ENCODE data around the gene CRYBG2. TPM values are rescaled to one million over a fixed set of nuclear protein-coding genes. Genes with fewer than 3 reads are reported as not detected.

The CRYBG2 gene
- total and polyA plus RNA-seq, 2 of the 13 experiments (the other 11 are each of a cell fraction or from before 2014, with no cell fraction given) = 1.3 to 2.9 TPM

DNA sequence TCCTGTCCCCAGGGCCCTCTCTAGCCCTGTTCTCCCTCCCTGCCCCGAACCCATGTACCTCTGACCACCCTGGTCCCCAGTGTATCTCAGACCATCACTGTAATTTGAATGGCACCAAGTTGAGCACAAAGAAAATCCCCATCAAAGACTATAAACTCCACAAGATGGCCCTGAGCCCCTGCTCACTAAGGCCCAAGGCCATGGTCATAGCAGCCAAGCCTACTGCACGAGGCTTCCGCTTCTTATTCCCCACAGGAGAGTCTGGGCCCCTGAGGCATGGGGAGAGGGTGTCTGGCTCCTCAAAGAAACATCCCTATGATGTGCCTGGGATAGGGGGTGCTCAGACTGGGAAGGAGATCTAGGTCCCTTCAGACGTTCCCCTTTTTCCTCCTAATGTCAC is 14.1 kb upstream of the CRYBG2 start:
- BruUV-seq (replicated peaks) = no TSS peak
- ChIA-PET CTCF (ENCODE audit: low intra/inter-chr PET ratio, low total read pairs) (no interaction called here), POLR2A (no interaction called here)
- DNase-seq (ENCODE audit: low spot score) = no peak
- no peak for FAIRE-seq
- WGBS (ENCODE audit: low lambda C conversion rate) = 4% methylated on average over 4 of the region's 4 CpGs
- Histone ChIP-seq H3K4me1 (ENCODE audit: insufficient read depth, low read length) (peaks cover 25% of the 10 kb centered on the region), H3K79me2 (ENCODE audit: insufficient read depth, low read length) (no peaks in the 10 kb centered on the region), H3K36me3 (replicated peaks in 1 of 2; ENCODE audit: control insufficient read depth in 1 of 2, insufficient read depth in 2 of 2, low read length in 2 of 2) (no peaks in the 10 kb centered on the region; a peak in 1 of 5 replicates), H4K20me1 (ENCODE audit: insufficient read depth, low read length) (no peaks in the 10 kb centered on the region), H3K27me3 (ENCODE audit: control insufficient read depth in 1 of 2, insufficient read depth in 2 of 2, low read length in 2 of 2) (peaks cover 3 to 7% of the 10 kb centered on the region in 2 experiments; a peak in 2 of 5 replicates), H3K27ac (ENCODE audit: extremely low read length, insufficient read depth, low read length) (no peak overlapping the region), H3K9ac (ENCODE audit: insufficient read depth, low read depth, low read length) (no peak overlapping the region), H3K9me3 (ENCODE audit: low read length) (no peaks in the 10 kb centered on the region), H3K4me2 (ENCODE audit: low read depth, low read length) (no peak overlapping the region), H2AFZ (ENCODE audit: low read length) (no peak overlapping the region), H3K4me3 (replicated peaks in 1 of 3; ENCODE audit: insufficient read depth in 1 of 3, low read depth in 2 of 3, low read length in 3 of 3) (no peak overlapping the region)
- TF ChIP-seq KDM2A (CRISPR knock-in tag; IDR thresholded peaks at IDR 0.05; ENCODE audit: borderline replicate concordance, low read depth) (no peak), ZNF180 (CRISPR knock-in tag; IDR thresholded peaks at IDR 0.05; ENCODE audit: borderline replicate concordance, low read depth) (no peak), HDAC1 (CRISPR knock-in tag; IDR thresholded peaks at IDR 0.05) (no peak), ISX (CRISPR knock-in tag; conservative IDR thresholded peaks at IDR 0.05) (no peak), SMAD3 (CRISPR knock-in tag; IDR thresholded peaks at IDR 0.05) (no peak)
- TF ChIP-seq, protein P1, sequence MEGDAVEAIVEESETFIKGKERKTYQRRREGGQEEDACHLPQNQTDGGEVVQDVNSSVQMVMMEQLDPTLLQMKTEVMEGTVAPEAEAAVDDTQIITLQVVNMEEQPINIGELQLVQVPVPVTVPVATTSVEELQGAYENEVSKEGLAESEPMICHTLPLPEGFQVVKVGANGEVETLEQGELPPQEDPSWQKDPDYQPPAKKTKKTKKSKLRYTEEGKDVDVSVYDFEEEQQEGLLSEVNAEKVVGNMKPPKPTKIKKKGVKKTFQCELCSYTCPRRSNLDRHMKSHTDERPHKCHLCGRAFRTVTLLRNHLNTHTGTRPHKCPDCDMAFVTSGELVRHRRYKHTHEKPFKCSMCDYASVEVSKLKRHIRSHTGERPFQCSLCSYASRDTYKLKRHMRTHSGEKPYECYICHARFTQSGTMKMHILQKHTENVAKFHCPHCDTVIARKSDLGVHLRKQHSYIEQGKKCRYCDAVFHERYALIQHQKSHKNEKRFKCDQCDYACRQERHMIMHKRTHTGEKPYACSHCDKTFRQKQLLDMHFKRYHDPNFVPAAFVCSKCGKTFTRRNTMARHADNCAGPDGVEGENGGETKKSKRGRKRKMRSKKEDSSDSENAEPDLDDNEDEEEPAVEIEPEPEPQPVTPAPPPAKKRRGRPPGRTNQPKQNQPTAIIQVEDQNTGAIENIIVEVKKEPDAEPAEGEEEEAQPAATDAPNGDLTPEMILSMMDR (CRISPR knock-in tag; IDR thresholded peaks at IDR 0.05) = peak; percentile 19; the same call in 1 of the 2 replicates
- ATAC-seq = no peak
- in situ Hi-C loops (cut with HindIII; ENCODE audit: extremely low pct_ligation_motif_present, low pct_unique_long_range_greater_than_20kb) = no loop called here
- intact Hi-C loops (cut with micrococcal nuclease; ENCODE audit: unreplicated experiment) = no loop called here

DNA sequence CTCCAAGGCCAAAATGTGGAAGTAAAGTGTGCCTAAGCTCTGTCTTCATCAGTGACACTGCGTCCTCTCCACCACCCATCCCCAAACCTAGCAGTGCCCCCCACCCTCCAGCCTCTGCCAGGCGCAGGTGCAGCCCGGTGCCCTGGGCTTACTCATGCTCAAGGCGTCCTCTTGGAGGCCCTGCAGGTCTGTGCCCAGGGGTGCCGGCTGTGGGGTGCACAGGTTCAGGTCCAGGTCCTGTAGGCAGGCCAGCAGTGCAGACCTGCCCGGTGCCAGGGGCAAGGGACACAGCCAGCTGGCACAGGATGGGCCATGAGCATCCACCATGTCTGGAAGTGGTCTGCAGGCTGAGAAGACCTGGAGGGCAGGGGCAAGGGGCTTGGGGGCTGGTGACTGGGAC is 13.5 kb upstream of the CRYBG2 start:
- Histone ChIP-seq H2AFZ (ENCODE audit: low read length) (no peak overlapping the region), H3K9ac (ENCODE audit: insufficient read depth, low read depth, low read length) (no peak overlapping the region), H3K36me3 (replicated peaks in 1 of 2; ENCODE audit: control insufficient read depth in 1 of 2, insufficient read depth in 2 of 2, low read length in 2 of 2) (no peaks in the 10 kb centered on the region; a peak in 1 of 5 replicates), H3K4me2 (ENCODE audit: low read depth, low read length) (no peak overlapping the region), H3K27me3 (ENCODE audit: control insufficient read depth in 1 of 2, insufficient read depth in 2 of 2, low read length in 2 of 2) (peaks cover 1 to 4% of the 10 kb centered on the region in 2 experiments; a peak in 2 of 5 replicates), H3K27ac (ENCODE audit: extremely low read length, insufficient read depth, low read length) (no peak overlapping the region), H3K9me3 (ENCODE audit: low read length) (no peaks in the 10 kb centered on the region), H3K79me2 (ENCODE audit: insufficient read depth, low read length) (no peaks in the 10 kb centered on the region), H4K20me1 (ENCODE audit: insufficient read depth, low read length) (no peaks in the 10 kb centered on the region), H3K4me3 (replicated peaks in 1 of 3; ENCODE audit: insufficient read depth in 1 of 3, low read depth in 2 of 3, low read length in 3 of 3) (no peak overlapping the region), H3K4me1 (ENCODE audit: insufficient read depth, low read length) (peaks cover 31% of the 10 kb centered on the region)
- no peak for DNase-seq (ENCODE audit: low spot score)
- intact Hi-C loops (cut with micrococcal nuclease; ENCODE audit: unreplicated experiment) = no loop called here
- ChIA-PET POLR2A (no interaction called here), CTCF (ENCODE audit: low intra/inter-chr PET ratio, low total read pairs) (no interaction called here)
- FAIRE-seq = no peak
- BruUV-seq (replicated peaks) = no TSS peak
- ATAC-seq = no peak
- WGBS (ENCODE audit: low lambda C conversion rate) = 59% methylated on average over 2 of the region's 6 CpGs
- in situ Hi-C loops (cut with HindIII; ENCODE audit: extremely low pct_ligation_motif_present, low pct_unique_long_range_greater_than_20kb) = no loop called here
- TF ChIP-seq NCOA2 (CRISPR knock-in tag; IDR thresholded peaks at IDR 0.05) = no peak
- TF ChIP-seq RARG (CRISPR knock-in tag; IDR thresholded peaks at IDR 0.05; ENCODE audit: low read depth) = no peak
- no peak for TF ChIP-seq ZNF672 (CRISPR knock-in tag; IDR thresholded peaks at IDR 0.05)
- TF ChIP-seq, protein P2, sequence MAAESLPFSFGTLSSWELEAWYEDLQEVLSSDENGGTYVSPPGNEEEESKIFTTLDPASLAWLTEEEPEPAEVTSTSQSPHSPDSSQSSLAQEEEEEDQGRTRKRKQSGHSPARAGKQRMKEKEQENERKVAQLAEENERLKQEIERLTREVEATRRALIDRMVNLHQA (CRISPR knock-in tag; IDR thresholded peaks at IDR 0.05) = no peak
- TF ChIP-seq, protein P3, sequence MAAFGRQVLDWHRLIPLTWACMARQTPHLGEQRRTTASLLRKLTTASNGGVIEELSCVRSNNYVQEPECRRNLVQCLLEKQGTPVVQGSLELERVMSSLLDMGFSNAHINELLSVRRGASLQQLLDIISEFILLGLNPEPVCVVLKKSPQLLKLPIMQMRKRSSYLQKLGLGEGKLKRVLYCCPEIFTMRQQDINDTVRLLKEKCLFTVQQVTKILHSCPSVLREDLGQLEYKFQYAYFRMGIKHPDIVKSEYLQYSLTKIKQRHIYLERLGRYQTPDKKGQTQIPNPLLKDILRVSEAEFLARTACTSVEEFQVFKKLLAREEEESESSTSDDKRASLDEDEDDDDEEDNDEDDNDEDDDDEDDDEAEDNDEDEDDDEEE (CRISPR knock-in tag; IDR thresholded peaks at IDR 0.05) = no peak
- TF ChIP-seq BHLHE40 (IDR thresholded peaks at IDR 0.05; ENCODE audit: low read length) = no peak
- TF ChIP-seq, protein P4, sequence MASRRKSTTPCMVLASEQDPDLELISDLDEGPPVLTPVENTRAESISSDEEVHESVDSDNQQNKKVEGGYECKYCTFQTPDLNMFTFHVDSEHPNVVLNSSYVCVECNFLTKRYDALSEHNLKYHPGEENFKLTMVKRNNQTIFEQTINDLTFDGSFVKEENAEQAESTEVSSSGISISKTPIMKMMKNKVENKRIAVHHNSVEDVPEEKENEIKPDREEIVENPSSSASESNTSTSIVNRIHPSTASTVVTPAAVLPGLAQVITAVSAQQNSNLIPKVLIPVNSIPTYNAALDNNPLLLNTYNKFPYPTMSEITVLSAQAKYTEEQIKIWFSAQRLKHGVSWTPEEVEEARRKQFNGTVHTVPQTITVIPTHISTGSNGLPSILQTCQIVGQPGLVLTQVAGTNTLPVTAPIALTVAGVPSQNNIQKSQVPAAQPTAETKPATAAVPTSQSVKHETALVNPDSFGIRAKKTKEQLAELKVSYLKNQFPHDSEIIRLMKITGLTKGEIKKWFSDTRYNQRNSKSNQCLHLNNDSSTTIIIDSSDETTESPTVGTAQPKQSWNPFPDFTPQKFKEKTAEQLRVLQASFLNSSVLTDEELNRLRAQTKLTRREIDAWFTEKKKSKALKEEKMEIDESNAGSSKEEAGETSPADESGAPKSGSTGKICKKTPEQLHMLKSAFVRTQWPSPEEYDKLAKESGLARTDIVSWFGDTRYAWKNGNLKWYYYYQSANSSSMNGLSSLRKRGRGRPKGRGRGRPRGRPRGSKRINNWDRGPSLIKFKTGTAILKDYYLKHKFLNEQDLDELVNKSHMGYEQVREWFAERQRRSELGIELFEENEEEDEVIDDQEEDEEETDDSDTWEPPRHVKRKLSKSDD (CRISPR knock-in tag; IDR thresholded peaks at IDR 0.05; ENCODE audit: low read depth) = no peak
